Chondrocyte (in vitro differentiated cells): ENCODE results near the gene DYNLL1. TPM values are rescaled to one million over a fixed set of nuclear protein-coding genes. Genes with fewer than 3 reads are reported as not detected.
"Not testable (repeated sequence)": the region's sequence is repeated elsewhere in the genome, so short reads cannot be mapped to it uniquely, and the experiment has no call there.

ENCODE experiments used
- DNase-seq: peaks from one replicate; pipeline ENCODE4 v3.0.0; 2021; ENCODE audit warnings: mixed read lengths, low spot score
- H3K27ac Mint-ChIP-seq: one replicate; pipeline ENCODE4 v1.8.0; 2021; ENCODE audit warnings: mild to moderate bottlenecking, moderate library complexity, mixed read lengths; ENCODE audit not compliant: unreplicated experiment
- H3K27me3 Mint-ChIP-seq: 2 replicates; pipeline ENCODE4 v1.8.0; 2021; ENCODE audit warnings: low read depth, mixed read lengths
- H3K36me3 Mint-ChIP-seq: 2 replicates; pipeline ENCODE4 v1.8.0; 2021; ENCODE audit warnings: low read depth, mixed read lengths
- H3K4me1 Mint-ChIP-seq: 2 replicates; pipeline ENCODE4 v1.8.0; 2021; ENCODE audit warnings: low read depth, mild to moderate bottlenecking, mixed read lengths
- H3K4me3 Mint-ChIP-seq: one replicate; pipeline ENCODE4 v1.8.0; 2021; ENCODE audit warnings: mild to moderate bottlenecking, moderate library complexity, mixed read lengths; ENCODE audit not compliant: unreplicated experiment
- H3K9me3 Mint-ChIP-seq: 2 replicates; pipeline ENCODE4 v1.8.0; 2021; ENCODE audit warnings: low read depth, mixed read lengths
- total RNA-seq: library from RNA; stranded (reverse); gene quantifications from 3 replicates; pipeline ENCODE4 v1.2.1, GENCODE V29; 2021
- TF ChIP-seq, protein P1 (sequence below): fragments of 200-600 bp; sonication (generic); IDR thresholded peaks from 2 replicates; pipeline ENCODE4 v1.5.0; 2021; ENCODE audit warnings: antibody characterized with exemption, mild to moderate bottlenecking, moderate library complexity

Gene DYNLL1
- total RNA-seq, 1 donor from 2014 or later = 322 TPM

DNA sequence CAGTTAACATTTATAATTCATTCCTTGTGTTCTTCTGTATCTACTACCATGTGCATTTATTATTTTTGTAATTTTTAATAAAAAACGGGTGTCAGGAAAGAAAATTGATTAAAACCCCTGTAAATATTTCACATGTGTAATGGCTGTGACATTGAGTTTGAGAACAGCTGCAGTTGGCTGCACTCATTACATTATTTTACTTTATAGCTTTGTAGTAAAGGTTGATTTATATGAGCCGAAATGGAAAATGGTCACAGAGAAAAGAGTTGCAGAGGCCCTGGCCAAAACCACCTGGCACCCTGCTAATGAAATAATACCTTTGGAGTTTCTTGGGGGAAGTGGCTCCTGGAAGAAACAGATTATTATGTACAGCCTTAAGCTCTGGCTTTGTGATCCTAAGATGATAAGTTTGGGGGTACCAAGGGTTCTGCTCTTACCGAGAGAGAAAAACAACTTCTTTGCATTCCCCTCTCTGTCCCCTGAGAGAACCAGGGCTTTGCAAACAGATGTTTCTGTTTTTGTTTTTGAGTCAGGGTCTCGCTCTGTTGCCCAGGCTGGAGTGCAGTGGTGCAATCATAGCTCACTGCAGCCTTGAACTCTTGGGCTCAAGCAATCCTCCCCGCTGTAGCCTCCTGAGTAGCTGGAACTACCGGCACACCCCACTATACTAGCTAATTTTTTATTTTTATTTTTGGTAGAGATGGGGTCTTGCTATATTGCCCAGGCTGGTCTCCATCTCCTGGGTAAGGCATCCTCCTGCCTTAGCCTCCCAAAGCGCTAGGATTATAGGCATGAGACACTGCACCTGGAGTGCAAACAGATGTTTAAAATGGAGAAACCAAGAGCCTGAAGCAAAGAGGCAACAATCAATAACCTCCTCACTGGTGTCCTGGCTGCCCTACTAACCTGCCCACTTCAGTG, 9.7 kb upstream of the DYNLL1 start:
- H3K27me3 Mint-ChIP-seq = no peaks in the 10 kb centered on the region
- TF ChIP-seq, protein P1, sequence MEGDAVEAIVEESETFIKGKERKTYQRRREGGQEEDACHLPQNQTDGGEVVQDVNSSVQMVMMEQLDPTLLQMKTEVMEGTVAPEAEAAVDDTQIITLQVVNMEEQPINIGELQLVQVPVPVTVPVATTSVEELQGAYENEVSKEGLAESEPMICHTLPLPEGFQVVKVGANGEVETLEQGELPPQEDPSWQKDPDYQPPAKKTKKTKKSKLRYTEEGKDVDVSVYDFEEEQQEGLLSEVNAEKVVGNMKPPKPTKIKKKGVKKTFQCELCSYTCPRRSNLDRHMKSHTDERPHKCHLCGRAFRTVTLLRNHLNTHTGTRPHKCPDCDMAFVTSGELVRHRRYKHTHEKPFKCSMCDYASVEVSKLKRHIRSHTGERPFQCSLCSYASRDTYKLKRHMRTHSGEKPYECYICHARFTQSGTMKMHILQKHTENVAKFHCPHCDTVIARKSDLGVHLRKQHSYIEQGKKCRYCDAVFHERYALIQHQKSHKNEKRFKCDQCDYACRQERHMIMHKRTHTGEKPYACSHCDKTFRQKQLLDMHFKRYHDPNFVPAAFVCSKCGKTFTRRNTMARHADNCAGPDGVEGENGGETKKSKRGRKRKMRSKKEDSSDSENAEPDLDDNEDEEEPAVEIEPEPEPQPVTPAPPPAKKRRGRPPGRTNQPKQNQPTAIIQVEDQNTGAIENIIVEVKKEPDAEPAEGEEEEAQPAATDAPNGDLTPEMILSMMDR = no peak
- H3K36me3 Mint-ChIP-seq = peaks cover 5% of the 10 kb centered on the region
- no peak for DNase-seq
- H3K9me3 Mint-ChIP-seq = no peaks in the 10 kb centered on the region
- no peak overlapping the region for H3K27ac Mint-ChIP-seq
- H3K4me1 Mint-ChIP-seq = no peaks in the 10 kb centered on the region
- no peak overlapping the region for H3K4me3 Mint-ChIP-seq

DNA sequence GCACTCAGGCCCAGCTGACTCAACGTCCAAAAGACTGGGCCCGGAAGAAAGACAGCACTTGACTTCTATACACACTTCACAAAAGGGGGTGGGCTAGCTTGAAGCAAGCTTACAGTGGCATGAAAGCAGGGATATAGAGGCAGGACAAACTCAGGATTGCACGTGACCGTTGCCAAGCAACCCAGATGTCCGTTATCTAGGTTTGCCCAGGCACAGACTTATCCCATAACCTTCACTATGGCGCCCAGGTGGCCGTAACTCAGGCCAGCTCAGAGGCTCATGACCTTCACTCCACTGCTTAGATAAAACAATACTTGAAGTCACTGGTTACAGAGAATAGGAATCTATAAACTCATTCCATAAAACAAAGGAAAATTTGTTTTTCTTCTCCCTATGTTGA, 8.4 kb upstream of the DYNLL1 start:
- not testable (repeated sequence) for H3K27me3 Mint-ChIP-seq, DNase-seq, H3K36me3 Mint-ChIP-seq, H3K4me3 Mint-ChIP-seq, H3K4me1 Mint-ChIP-seq, H3K27ac Mint-ChIP-seq, H3K9me3 Mint-ChIP-seq

DNA sequence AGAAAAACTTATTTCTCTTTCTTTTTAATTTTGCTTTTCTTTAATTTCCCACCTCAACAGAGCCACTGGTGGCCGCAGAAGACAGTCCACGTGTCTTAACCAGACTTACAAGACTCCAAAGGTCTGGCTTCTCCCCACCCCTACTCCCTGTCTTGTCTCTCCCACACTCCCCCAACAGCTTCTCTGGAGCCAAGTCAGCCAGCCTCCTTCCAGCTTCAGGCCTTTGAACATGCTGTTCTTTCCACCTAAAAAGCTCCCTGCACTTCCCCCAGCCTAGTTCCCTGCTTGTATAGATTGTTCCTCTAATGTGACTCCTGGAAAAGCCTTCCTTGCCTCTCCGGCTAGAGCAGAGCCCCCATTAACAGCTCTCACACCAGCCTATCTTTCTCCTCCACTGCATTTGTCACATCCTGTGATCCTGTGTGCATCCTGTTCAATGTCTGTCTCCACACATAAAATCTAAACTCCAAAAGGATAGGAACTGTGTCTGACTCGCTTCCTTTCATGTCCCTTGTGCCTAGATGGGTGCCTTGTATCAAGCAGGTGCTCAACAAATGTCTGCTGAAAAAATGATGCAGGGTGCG, 7.8 kb upstream of the DYNLL1 start:
- Mint-ChIP-seq H3K36me3 (peaks cover 3% of the 10 kb centered on the region), H3K27ac (no peak overlapping the region), H3K4me3 (no peak overlapping the region)

DNA sequence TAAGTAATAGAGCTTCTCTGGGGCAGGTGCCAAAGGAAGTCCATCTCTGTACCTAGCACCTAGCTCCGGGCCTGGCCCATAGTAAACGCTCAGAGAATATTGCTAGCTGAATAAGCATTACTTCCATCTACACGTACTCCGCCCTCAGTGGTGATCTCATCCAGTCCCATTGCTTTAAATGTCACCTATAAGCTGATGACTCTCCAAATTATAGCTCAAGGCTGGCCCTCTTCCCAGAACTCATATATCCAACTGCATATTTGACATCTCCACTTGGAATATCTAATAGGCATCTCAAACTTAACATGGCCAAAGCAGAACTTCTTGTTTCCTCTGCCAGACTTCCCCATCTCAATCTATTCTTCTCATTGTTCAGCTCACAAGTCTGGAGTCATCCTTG, 6.9 kb upstream of the DYNLL1 start:
- no peak overlapping the region for H3K4me3 Mint-ChIP-seq
- no peaks in the 10 kb centered on the region for H3K9me3 Mint-ChIP-seq
- H3K4me1 Mint-ChIP-seq = no peaks in the 10 kb centered on the region
- H3K27ac Mint-ChIP-seq = no peak overlapping the region
- peaks cover 2% of the 10 kb centered on the region for H3K36me3 Mint-ChIP-seq
- TF ChIP-seq, protein P1 = no peak
- no peaks in the 10 kb centered on the region for H3K27me3 Mint-ChIP-seq
- DNase-seq = no peak

More for the DNA sequence above, 7.8 kb upstream of the DYNLL1 start:
- TF ChIP-seq, protein P1 = no peak
- H3K9me3 Mint-ChIP-seq = no peaks in the 10 kb centered on the region
- H3K4me1 Mint-ChIP-seq = no peaks in the 10 kb centered on the region
- DNase-seq = no peak
- H3K27me3 Mint-ChIP-seq = no peaks in the 10 kb centered on the region

DNA sequence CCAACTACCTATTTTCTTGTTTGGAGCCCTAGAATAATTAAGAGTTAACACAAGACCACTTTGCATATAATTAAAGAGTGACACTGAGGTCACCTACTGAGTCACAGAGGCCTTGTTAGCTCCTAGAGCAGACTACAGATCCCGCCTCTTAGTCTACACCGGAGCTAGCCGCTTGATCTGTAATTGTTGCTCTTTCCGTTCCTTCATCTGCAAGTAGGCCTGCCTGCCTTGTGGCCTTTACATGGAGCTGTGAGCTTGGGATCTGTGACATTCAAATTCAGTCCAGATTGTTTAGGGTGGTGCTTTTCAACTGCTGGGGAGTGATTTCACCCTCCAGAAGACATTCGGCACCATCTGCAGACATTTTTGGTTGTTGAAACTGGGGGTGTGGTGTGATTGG, 5.6 kb upstream of the DYNLL1 start:
- Mint-ChIP-seq H3K4me1 (peaks cover 6% of the 10 kb centered on the region), H3K9me3 (no peaks in the 10 kb centered on the region), H3K27me3 (no peaks in the 10 kb centered on the region), H3K27ac (no peak overlapping the region), H3K36me3 (peaks cover 2% of the 10 kb centered on the region), H3K4me3 (no peak overlapping the region)
- DNase-seq = no peak
- TF ChIP-seq, protein P1 = no peak
